H1 (cell line): ENCODE results near the gene NAV2. TPM values are rescaled to one million over a fixed set of nuclear protein-coding genes. Genes with fewer than 3 reads are reported as not detected.

ENCODE experiments used
- CTCF ChIA-PET: fragments of 300-600 bp; sonication (Branson Sonifier 250); formaldehyde crosslinking; loops from one replicate; lab custom pipeline; 2021; ENCODE audit not compliant: partially characterized antibody; lab: Charles Lee
- POLR2A ChIA-PET: fragments of 300-600 bp; sonication (Branson Sonifier 250); formaldehyde crosslinking; loops from one replicate; lab custom pipeline; 2021; ENCODE audit warnings: inconsistent platforms; ENCODE audit not compliant: partially characterized antibody; lab: Charles Lee
- DNase-seq, 2 experiments: peaks; one replicate each; pipeline versions ENCODE4 v3.0.0 to v3.0.0-alpha.2; 2010 to 2022; ENCODE audit warnings: low spot score in 2 of 2, low read depth in 1 of 2, mixed read lengths in 1 of 2
- FAIRE-seq: peaks from 2 replicates; lab custom pipeline; 2011; peaks lifted over from hg19 to GRCh38; lab: Jason Lieb, UNC
- H2AFZ ChIP-seq: 2 replicates; pipeline ENCODE4 v1.8.1; 2012; ENCODE audit warnings: low read length, inconsistent platforms
- H2AK5ac ChIP-seq: 2 replicates; pipeline ENCODE4 v1.6.1; 2013; ENCODE audit warnings: low read depth, low read length
- H2BK120ac ChIP-seq: replicated peaks from 2 replicates; pipeline ENCODE3; 2013; ENCODE audit warnings: low read depth, low read length, inconsistent platforms
- H2BK12ac ChIP-seq: 2 replicates; pipeline ENCODE4 v1.6.1; 2013; ENCODE audit warnings: low read depth, low read length
- H2BK15ac ChIP-seq: 2 replicates; pipeline ENCODE4 v1.6.1; 2013; ENCODE audit warnings: low read length
- H2BK20ac ChIP-seq: 2 replicates; pipeline ENCODE4 v1.6.1; 2013; ENCODE audit warnings: low read length
- H2BK5ac ChIP-seq: 2 replicates; pipeline ENCODE4 v1.6.1; 2013; ENCODE audit warnings: low read depth, low read length
- H3K14ac ChIP-seq: 2 replicates; pipeline ENCODE4 v1.6.1; 2013; ENCODE audit warnings: inconsistent platforms; ENCODE audit not compliant: insufficient read length
- H3K18ac ChIP-seq: 2 replicates; pipeline ENCODE4 v1.6.1; 2013; ENCODE audit warnings: low read length; ENCODE audit errors: extremely low read depth
- H3K23ac ChIP-seq: 2 replicates; pipeline ENCODE4 v1.6.1; 2013; ENCODE audit warnings: inconsistent platforms; ENCODE audit not compliant: insufficient read length
- H3K23me2 ChIP-seq: 2 replicates; pipeline ENCODE4 v1.6.1; 2013; ENCODE audit warnings: low read depth, low read length
- H3K27ac ChIP-seq: 2 replicates; pipeline ENCODE4 v1.6.1; 2011; ENCODE audit warnings: low read depth, low read length, inconsistent platforms
- H3K27me3 ChIP-seq, 4 experiments: replicated peaks in 1 of 4; 1 replicate in 1 of 4; 2 replicates in 3 of 4; pipeline versions ENCODE4 v1.6.1 to v1.8.1; 2011 to 2013; ENCODE audit warnings: low read length in 3 of 4, mild to moderate bottlenecking in 3 of 4, inconsistent platforms in 2 of 4, mixed read lengths in 2 of 4, moderate library complexity in 1 of 4; ENCODE audit not compliant: control insufficient read depth in 3 of 4, insufficient read depth in 3 of 4; ENCODE audit errors: extremely low read depth in 1 of 4
- H3K36me3 ChIP-seq, 4 experiments: 2 replicates each; pipeline versions ENCODE4 v1.6.1 to v1.8.1; 2011 to 2013; ENCODE audit warnings: mild to moderate bottlenecking in 4 of 4, low read length in 3 of 4, moderate library complexity in 2 of 4, control low read depth in 1 of 4, inconsistent platforms in 1 of 4; ENCODE audit not compliant: insufficient read depth in 4 of 4, control insufficient read depth in 2 of 4
- H3K4ac ChIP-seq: replicated peaks from 2 replicates; pipeline ENCODE3; 2013; ENCODE audit warnings: low read length, low read depth, mixed read lengths, inconsistent platforms; ENCODE audit not compliant: insufficient read length
- H3K4me1 ChIP-seq, 4 experiments: replicated peaks in 1 of 4; 1 replicate in 1 of 4; 2 replicates in 3 of 4; pipeline versions ENCODE4 v1.6.1 to v1.8.1; 2011 to 2013; ENCODE audit warnings: low read length in 3 of 4, inconsistent platforms in 2 of 4, mixed read lengths in 1 of 4; ENCODE audit not compliant: insufficient read depth in 4 of 4, control insufficient read depth in 3 of 4
- H3K4me2 ChIP-seq, 2 experiments: 2 replicates each; pipeline versions ENCODE4 v1.6.1 to v1.8.1; 2011 to 2013; ENCODE audit warnings: low read depth in 2 of 2, low read length in 2 of 2, control low read depth in 1 of 2, inconsistent platforms in 1 of 2, mild to moderate bottlenecking in 1 of 2; ENCODE audit not compliant: insufficient read depth in 1 of 2
- H3K4me3 ChIP-seq, 4 experiments: fragments of 200-600, 300-600 bp in 1 of 4; sonication (generic), shearing (Covaris generic), sonication (Bioruptor Twin) in 1 of 4; 2 replicates each; pipeline versions ENCODE4 v1.5.1 to v1.8.1; 2011 to 2016; ENCODE audit warnings: low read length in 4 of 4, low read depth in 3 of 4, control low read depth in 2 of 4, inconsistent platforms in 2 of 4, mild to moderate bottlenecking in 2 of 4, mixed read lengths in 1 of 4, moderate library complexity in 1 of 4; ENCODE audit not compliant: insufficient read depth in 2 of 4; ENCODE audit errors: extremely low read depth in 1 of 4
- H3K56ac ChIP-seq: replicated peaks from 2 replicates; pipeline ENCODE3; 2013; ENCODE audit warnings: low read depth, mild to moderate bottlenecking, mixed read lengths, low read length, inconsistent platforms; ENCODE audit not compliant: insufficient read length
- H3K79me1 ChIP-seq: 2 replicates; pipeline ENCODE4 v1.6.1; 2013; ENCODE audit warnings: low read depth, low read length, control low read depth
- H3K79me2 ChIP-seq, 2 experiments: 2 replicates each; pipeline versions ENCODE4 v1.6.1 to v1.8.1; 2012 to 2013; ENCODE audit warnings: low read length in 2 of 2, mild to moderate bottlenecking in 2 of 2, inconsistent platforms in 1 of 2; ENCODE audit not compliant: insufficient read depth in 2 of 2, control insufficient read depth in 1 of 2
- H3K9ac ChIP-seq, 4 experiments: replicated peaks in 1 of 4; 1 replicate in 1 of 4; 2 replicates in 3 of 4; pipeline versions ENCODE4 v1.6.1 to v1.8.1; 2011 to 2013; ENCODE audit warnings: low read depth in 3 of 4, low read length in 3 of 4, control low read depth in 2 of 4, mild to moderate bottlenecking in 2 of 4, moderate library complexity in 2 of 4, inconsistent platforms in 1 of 4; ENCODE audit errors: extremely low read depth in 1 of 4
- H3K9me3 ChIP-seq, 2 experiments: 2 replicates each; pipeline versions ENCODE4 v1.6.1 to v1.8.1; 2012 to 2013; ENCODE audit warnings: mild to moderate bottlenecking in 2 of 2, moderate library complexity in 2 of 2, control low read depth in 1 of 2, inconsistent platforms in 1 of 2, low read depth in 1 of 2, low read length in 1 of 2, mixed read lengths in 1 of 2; ENCODE audit not compliant: insufficient read depth in 2 of 2
- H4K20me1 ChIP-seq, 2 experiments: replicated peaks in 1 of 2; 2 replicates each; pipeline versions ENCODE3 to v1.8.1; 2011 to 2013; ENCODE audit warnings: inconsistent platforms in 2 of 2, low read length in 2 of 2, mild to moderate bottlenecking in 1 of 2; ENCODE audit not compliant: insufficient read depth in 2 of 2, control insufficient read depth in 1 of 2
- H4K5ac ChIP-seq: 2 replicates; pipeline ENCODE4 v1.6.1; 2013; ENCODE audit warnings: low read length, low read depth, mixed read lengths, inconsistent platforms; ENCODE audit not compliant: insufficient read length
- H4K8ac ChIP-seq: 2 replicates; pipeline ENCODE4 v1.8.0; 2013; ENCODE audit warnings: mild to moderate bottlenecking, moderate library complexity, low read length, inconsistent platforms; ENCODE audit not compliant: insufficient read depth; ENCODE audit errors: extremely low read depth
- H4K91ac ChIP-seq: replicated peaks from 2 replicates; pipeline ENCODE3; 2013; ENCODE audit warnings: low read length, mixed read lengths, inconsistent platforms; ENCODE audit not compliant: insufficient read length
- CEBPB ChIP-seq: IDR thresholded peaks from 2 replicates; pipeline ENCODE4 v1.6.1; 2012; ENCODE audit warnings: low read depth, low read length
- CTCF ChIP-seq, 3 experiments: IDR thresholded peaks; 1 replicate in 2 of 3; 2 replicates in 1 of 3; pipeline versions ENCODE4 v1.5.1 to v1.6.1; 2011; ENCODE audit warnings: low read length in 3 of 3, mild to moderate bottlenecking in 3 of 3, inconsistent platforms in 2 of 3, low read depth in 1 of 3, moderate library complexity in 1 of 3; ENCODE audit not compliant: insufficient read depth in 1 of 3; ENCODE audit errors: control extremely low read depth in 1 of 3
- TCF12 ChIP-seq: IDR thresholded peaks from 2 replicates; pipeline ENCODE4 v1.6.1; 2011; ENCODE audit warnings: low read depth, mild to moderate bottlenecking, low read length
- WGBS, 2 experiments: shearing (Covaris generic) in 1 of 2; methylation state at CpG; one replicate each; pipeline versions ENCODE4 v1.1.6 to v1.1.7; 2013 to 2015; ENCODE audit warnings: low lambda C conversion rate in 2 of 2, mixed read lengths in 2 of 2, inconsistent platforms in 1 of 2, low coverage in 1 of 2, missing lambda C conversion rate in 1 of 2; ENCODE audit not compliant: insufficient replicate concordance in 2 of 2, insufficient coverage in 1 of 2, insufficient read length in 1 of 2; ENCODE audit errors: extremely low coverage in 1 of 2, missing lambda C conversion rate in 1 of 2; 5-methylcytosine and 5-hydroxymethylcytosine counted together
- polyA plus RNA-seq, 7 experiments: library from polyadenylated mRNA; depleted of rRNA in 3 of 7; stranded (reverse) in 5 of 7; unstranded in 2 of 7; fragments of >200 nt in 5 of 7; fragments of 200-250 nt in 2 of 7; gene quantifications; 1 replicate in 5 of 7; 2 replicates in 1 of 7; 4 replicates in 1 of 7; pipeline versions ENCODE4 v1.2.1 to v1.2.3, GENCODE V29; 2011 to 2013; ENCODE audit warnings: missing spikeins in 2 of 7, mixed read lengths in 2 of 7
- total RNA-seq: library from RNA; stranded (reverse); fragmentation: NEBNext Ultra II Directional; extraction: Animal tissue kit (Norgen Biotek cat#: 25700); gene quantifications from 2 replicates; pipeline ENCODE4 v1.2.1, GENCODE V29; 2021

The NAV2 gene
- total and polyA plus RNA-seq, 2 of the 8 experiments (the other 6 are each of a cell fraction or from before 2014, with no cell fraction given) = 35.6 to 73.6 TPM

- no peak for FAIRE-seq
- Histone ChIP-seq H3K36me3 (peaks cover 6 to 41% (median 32%) of the 10 kb centered on the region in 4 experiments), H3K79me1 (no peaks in the 10 kb centered on the region), H2BK15ac (no peak overlapping the region), H2BK20ac (no peak overlapping the region), H4K8ac (no peak overlapping the region), H2BK12ac (no peak overlapping the region), H3K18ac (no peak overlapping the region), H4K20me1 (peaks cover 0 to 2% of the 10 kb centered on the region in 2 experiments), H4K91ac (no peak overlapping the region), H3K27ac (no peak overlapping the region), H3K9ac (no peak overlapping the region), H3K9me3 (no peaks in the 10 kb centered on the region), H3K56ac (no peak overlapping the region), H2AFZ (no peak overlapping the region), H3K27me3 (no peaks in the 10 kb centered on the region), H3K79me2 (no peaks in the 10 kb centered on the region), H3K4me1 (peaks cover 1 to 2% (median 1%) of the 10 kb centered on the region in 4 experiments; a peak in 5 of 7 replicates), H2AK5ac (no peak overlapping the region), H3K14ac (no peak overlapping the region), H3K23ac (no peak overlapping the region), H3K4me2 (no peak overlapping the region), H3K4ac (no peak overlapping the region), H2BK120ac (no peak overlapping the region), H3K23me2 (no peaks in the 10 kb centered on the region), H3K4me3 (no peak overlapping the region), H4K5ac (no peak overlapping the region), H2BK5ac (no peak overlapping the region)
- DNase-seq = no peak
- WGBS, 2 experiments = 93% methylated on average over 1 of the region's 1 CpG; no CpG with 5 or more reads in 1 of the 2 experiments
- ChIA-PET CTCF (interaction anchor here (1.0 to 8.3 kb wide), 9 partner anchors 6 to 387 kb away, joined by 3 to 55 read pairs (median 4); no protein-coding TSS in a partner anchor), POLR2A (no interaction called here)
- TF ChIP-seq TCF12 (no peak), CEBPB (no peak), CTCF (IDR thresholded peaks at IDR 0.05; ENCODE audit: control extremely low read depth in 1 of 3, insufficient read depth in 1 of 3, low read depth in 1 of 3, low read length in 3 of 3) (no peak)
Observed at GRCh38 chr11:19946681-19947080, 234.0 kb downstream of the NAV2 start.
